ENCODE measurements around the gene SEZ6.

DNA sequence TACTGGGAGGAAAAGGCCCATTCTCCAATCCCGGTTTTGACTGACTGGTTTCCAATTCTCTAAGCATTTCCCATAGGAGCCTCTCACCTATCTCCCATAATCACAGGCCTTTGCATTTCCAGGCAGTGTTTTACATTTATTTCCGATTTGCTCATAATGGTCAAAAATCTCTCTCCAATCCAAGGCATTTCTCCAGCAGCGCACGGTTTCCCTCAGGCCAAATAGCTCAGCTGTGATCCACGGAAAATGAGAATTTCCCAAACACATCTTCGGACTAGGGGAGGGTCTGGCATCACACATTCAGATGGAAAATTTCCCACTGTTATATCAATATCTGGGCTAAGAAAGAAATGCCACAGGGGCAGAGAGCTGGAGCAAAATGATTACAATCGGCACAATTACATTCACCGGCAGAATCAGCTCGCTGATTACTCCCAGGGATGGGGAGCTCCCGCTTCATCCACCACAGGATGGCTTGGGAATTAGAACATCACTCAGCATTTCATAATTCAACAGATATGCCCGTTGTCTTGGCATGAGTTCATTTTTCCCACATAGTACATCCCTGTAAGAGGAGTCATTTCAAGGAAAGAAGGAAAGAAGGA, 43.8 kb upstream of the SEZ6 start:
- TF ChIP-seq POLR2AphosphoS5 (IDR thresholded peaks at IDR 0.05) (no peak), POLR2A (IDR thresholded peaks at IDR 0.05; ENCODE audit: low read depth) (no peak)
- TF ChIP-seq, protein P1, sequence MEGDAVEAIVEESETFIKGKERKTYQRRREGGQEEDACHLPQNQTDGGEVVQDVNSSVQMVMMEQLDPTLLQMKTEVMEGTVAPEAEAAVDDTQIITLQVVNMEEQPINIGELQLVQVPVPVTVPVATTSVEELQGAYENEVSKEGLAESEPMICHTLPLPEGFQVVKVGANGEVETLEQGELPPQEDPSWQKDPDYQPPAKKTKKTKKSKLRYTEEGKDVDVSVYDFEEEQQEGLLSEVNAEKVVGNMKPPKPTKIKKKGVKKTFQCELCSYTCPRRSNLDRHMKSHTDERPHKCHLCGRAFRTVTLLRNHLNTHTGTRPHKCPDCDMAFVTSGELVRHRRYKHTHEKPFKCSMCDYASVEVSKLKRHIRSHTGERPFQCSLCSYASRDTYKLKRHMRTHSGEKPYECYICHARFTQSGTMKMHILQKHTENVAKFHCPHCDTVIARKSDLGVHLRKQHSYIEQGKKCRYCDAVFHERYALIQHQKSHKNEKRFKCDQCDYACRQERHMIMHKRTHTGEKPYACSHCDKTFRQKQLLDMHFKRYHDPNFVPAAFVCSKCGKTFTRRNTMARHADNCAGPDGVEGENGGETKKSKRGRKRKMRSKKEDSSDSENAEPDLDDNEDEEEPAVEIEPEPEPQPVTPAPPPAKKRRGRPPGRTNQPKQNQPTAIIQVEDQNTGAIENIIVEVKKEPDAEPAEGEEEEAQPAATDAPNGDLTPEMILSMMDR (IDR thresholded peaks at IDR 0.05) = no peak

Data from esophagus muscularis mucosa (tissue), 3 donors.